Cardiac fibroblast (primary cell): ENCODE results near the gene OTOS.

Source experiments
- DNase-seq, 2 donors: peaks; one replicate each; pipeline versions ENCODE4 v3.0.0 to v3.0.0-alpha.2; 2010; ENCODE audit warnings: low read depth in 2 of 2
- H3K4me3 ChIP-seq, 2 donors: replicated peaks in 1 of 2; 1 replicate in 1 of 2; 2 replicates in 1 of 2; pipeline ENCODE4 v1.5.1; 2011; ENCODE audit warnings: low read depth in 2 of 2, low read length in 2 of 2, mild to moderate bottlenecking in 2 of 2, moderate library complexity in 1 of 2
- CTCF ChIP-seq: IDR thresholded peaks from one replicate; pipeline ENCODE4 v1.5.1; 2011; ENCODE audit warnings: low read depth, mild to moderate bottlenecking, low read length, inconsistent platforms

The OTOS gene

GRCh38 chr2:240129311-240129710, 11.1 kb downstream of the OTOS start:
- no peak for DNase-seq
- no peak for TF ChIP-seq CTCF
- no peak overlapping the region for H3K4me3 ChIP-seq

GRCh38 chr2:240128608-240129145, 11.8 kb downstream of the OTOS start:
- no peak overlapping the region for H3K4me3 ChIP-seq
- TF ChIP-seq CTCF, result no peak
- DNase-seq, result no peak

GRCh38 chr2:240127911-240128607, 12.4 kb downstream of the OTOS start:
- no peak for DNase-seq
- H3K4me3 ChIP-seq, result no peak overlapping the region
- no peak for TF ChIP-seq CTCF

- no peak for TF ChIP-seq CTCF
- no peak for DNase-seq
These were observed 13.2 kb downstream of the OTOS start for GRCh38 chr2:240127191-240127750.

GRCh38 chr2:240126731-240127130, 13.7 kb downstream of the OTOS start:
- TF ChIP-seq CTCF, result no peak
- DNase-seq, result no peak
- H3K4me3 ChIP-seq, result no peak overlapping the region

More at GRCh38 chr2:240127191-240127750, 13.2 kb downstream of the OTOS start:
- H3K4me3 ChIP-seq, result no peak overlapping the region

GRCh38 chr2:240125742-240126141, 14.7 kb downstream of the OTOS start:
- DNase-seq, result no peak
- H3K4me3 ChIP-seq, result no peak overlapping the region
- TF ChIP-seq CTCF, result no peak
